Femur (tissue), 1 donor: ENCODE measurements around the gene C1orf105.
"Not testable (repeated sequence)": the region's sequence is repeated elsewhere in the genome, so short reads cannot be mapped to it uniquely, and the experiment has no call there.

Source experiments
- DNase-seq: peaks from one replicate; pipeline ENCODE4 v3.0.0-alpha.2; 2017

C1orf105 gene

GRCh38 chr1:172420385-172420784, at the start of gene C1orf105:
Gene C1orf105 (plus strand): TSS chr1:172420685. CDS start chr1:172420886, 201 bp downstream.
- no peak for DNase-seq

GRCh38 chr1:172371646-172372045, 48.8 kb upstream of the C1orf105 start:
- DNase-seq, result not testable (repeated sequence)

DNA sequence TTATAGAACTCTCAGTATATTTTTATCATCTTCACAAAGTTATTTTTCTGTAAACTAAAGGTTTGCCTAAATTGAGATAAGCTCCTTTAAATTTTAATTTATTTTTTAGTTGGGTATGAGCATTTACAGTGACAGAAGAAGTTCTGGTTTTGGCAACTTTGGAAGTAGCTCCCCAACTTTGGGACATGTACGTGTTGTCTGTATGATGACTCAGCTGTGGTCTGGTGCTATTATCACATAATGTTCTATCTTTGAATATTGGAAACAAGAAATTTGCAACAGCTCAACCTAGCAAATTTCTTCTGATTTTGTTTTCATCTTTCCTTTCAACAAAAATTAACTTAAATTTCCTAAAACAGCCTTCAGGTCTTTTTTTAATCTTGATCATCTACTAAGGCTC, 46.6 kb upstream of the C1orf105 start:
- DNase-seq, result no peak

- DNase-seq, result no peak
Measured at GRCh38 chr1:172375211-172375631, 45.3 kb upstream of the C1orf105 start.

DNA sequence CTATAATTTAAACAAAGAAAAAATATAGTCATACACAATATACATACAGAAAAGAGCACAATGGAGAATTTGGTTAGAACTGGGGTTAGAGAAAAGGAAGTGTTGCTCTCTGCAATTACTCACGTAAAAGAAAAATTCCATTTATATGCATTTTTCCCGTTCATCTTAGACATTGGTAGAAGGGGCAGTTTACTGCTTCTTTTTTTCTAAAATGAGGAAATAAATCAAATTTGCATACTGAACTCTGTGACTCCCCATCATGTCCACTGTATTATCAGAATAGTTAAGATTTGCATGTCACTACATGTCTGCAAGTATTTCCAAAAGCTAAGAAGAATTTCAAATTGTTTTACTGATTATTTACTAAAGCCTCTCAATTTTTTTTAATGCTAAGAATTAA, 44.1 kb upstream of the C1orf105 start:
- DNase-seq, result no peak

DNA sequence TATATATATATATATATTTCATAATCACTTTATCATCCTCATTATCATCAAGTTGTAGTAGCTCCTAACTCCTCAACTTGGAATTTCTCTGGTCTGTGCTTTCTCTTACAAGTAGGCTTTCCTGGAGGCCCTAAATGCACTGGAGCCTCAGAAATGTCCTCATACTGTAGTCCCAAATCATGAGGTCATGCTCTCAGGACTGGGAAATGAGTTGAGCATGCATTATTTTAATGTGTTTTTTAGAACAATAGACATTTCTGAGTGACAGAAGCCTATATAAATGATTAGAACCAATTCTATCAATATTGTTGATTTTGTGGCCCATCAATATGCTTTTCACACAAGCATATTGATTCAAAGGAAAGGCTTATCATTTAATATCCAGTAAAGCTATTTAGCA, 42.9 kb upstream of the C1orf105 start:
- no peak for DNase-seq

DNA sequence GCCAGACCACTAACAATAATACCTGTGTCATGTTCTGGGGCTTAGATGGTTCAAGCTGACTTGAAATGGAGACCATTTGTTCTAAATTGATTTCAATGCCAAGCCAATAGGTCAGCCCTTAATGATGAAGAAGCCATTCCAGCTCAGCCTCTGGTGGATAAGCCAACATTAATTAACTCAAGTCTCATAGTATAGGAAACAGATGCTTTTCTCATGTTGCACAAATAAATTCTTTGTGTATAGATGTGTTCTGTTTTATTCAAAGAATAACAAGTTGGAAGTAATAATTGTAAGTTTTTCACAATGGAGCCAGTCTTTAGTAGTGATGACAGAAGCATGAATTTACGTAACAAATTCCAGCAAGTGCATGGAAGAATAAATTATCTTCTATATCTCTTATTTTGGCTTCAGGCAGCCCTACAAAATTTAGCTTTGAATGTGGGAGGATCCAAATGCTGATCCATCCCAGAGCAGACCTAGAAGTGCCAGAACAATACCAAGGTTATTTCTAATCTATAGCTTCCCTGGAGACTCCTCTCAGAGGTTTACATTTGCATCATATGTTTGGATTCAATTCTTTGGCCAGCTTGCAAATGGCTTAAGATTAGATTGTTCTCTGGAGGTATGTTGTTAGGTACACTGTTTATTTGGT, 42.2 kb upstream of the C1orf105 start:
- no peak for DNase-seq

DNA sequence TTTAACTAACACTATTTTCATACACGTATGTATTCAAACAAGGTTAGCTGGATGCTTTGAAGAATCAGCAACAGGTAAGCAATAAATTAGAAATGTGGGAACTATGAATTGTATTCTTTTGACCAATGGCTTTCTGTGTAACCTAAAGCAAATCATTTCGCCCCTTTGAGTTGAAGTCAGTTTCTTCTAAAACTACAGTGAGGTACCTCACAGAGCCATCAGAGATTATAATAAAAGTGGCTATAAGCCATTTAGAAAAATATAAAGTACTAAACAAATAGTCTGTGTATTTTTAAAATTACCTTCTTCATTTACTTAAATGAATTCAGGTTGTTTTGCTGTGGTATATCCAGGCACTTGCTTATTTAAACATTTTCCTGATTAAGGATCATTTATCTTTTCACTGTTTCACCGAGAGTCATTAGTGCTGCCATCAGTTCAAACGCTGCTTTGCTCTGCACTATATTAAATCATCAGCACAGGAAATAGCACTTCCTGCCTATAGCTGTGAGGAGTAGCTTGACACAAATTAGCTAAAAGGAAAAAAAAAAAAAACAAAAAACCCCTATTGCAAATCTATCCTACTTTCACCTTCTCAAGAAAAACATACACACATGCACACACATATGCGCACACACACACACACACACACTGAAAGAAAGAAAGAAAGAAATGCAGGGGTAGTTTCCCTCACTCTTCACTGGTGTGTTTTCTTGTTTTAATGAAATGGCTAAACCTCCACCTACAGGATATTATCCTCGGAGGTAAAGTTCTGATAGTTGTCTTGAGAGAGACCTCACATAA, 39.8 kb upstream of the C1orf105 start:
- DNase-seq, result no peak

- no peak for DNase-seq
Measured at GRCh38 chr1:172381946-172382345, 38.5 kb upstream of the C1orf105 start.

GRCh38 chr1:172382406-172382805, 38.1 kb upstream of the C1orf105 start:
- DNase-seq, result no peak

GRCh38 chr1:172382990-172383389, 37.5 kb upstream of the C1orf105 start:
- DNase-seq, result no peak

- DNase-seq, result no peak
Measured at GRCh38 chr1:172383536-172383935, 36.9 kb upstream of the C1orf105 start.

DNA sequence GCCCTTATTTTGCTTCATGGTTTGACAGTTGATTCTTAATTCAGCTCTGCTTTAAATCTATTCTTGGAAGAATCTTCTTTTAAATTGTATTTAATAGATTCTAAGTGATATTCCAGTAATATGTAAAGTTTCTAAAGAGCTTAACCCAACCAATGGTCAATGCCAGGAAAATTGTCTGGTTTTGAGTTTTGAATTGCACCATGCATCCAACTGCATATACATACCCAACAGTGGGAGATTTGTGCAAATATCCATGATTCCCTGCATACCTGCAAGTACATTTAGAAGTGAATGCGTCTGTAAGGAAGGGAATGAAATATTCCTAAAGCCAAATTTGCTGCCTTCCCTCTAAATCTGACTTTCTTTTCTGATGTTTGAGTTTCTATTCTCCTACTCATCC, 35.8 kb upstream of the C1orf105 start:
- DNase-seq, result no peak

DNA sequence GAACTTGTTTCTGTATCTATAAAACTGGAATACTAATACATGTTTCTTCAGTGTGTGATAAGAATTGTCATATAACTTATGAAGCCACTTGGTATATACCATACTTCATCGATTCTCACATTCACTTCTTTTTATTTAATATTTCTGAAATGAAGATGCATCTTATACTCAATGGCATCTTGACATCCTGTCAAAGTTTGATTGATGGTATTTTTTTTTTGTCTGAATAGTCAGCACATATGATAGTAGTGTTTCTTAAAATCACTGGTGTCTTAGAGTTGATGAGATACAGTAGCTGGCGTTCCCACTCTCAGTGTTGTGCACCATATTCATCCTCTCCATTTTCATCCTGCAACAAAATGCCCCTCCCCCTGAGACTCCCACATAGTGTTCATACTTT, 34.4 kb upstream of the C1orf105 start:
- no peak for DNase-seq

- DNase-seq, result no peak
Measured at GRCh38 chr1:172388490-172388889, 32.0 kb upstream of the C1orf105 start.

DNA sequence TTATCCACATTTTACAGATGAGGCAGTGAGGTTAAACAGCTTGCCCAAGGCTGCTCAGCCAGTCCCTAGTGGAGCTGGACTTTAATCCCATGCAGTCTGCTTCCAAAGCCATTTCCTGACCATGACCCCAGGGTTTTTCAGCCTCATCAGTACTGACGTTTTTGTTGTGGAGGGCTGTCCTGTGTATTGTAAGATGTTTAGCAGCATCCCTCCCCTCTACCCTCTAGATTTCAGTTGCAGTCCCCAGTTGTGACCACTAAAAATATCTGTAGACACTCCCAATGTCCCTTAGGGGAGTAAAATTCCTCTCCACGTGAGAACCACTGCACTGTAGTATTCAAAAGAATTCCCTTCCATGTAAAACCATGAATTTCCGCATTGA, 30.2 kb upstream of the C1orf105 start:
- DNase-seq, result no peak

DNA sequence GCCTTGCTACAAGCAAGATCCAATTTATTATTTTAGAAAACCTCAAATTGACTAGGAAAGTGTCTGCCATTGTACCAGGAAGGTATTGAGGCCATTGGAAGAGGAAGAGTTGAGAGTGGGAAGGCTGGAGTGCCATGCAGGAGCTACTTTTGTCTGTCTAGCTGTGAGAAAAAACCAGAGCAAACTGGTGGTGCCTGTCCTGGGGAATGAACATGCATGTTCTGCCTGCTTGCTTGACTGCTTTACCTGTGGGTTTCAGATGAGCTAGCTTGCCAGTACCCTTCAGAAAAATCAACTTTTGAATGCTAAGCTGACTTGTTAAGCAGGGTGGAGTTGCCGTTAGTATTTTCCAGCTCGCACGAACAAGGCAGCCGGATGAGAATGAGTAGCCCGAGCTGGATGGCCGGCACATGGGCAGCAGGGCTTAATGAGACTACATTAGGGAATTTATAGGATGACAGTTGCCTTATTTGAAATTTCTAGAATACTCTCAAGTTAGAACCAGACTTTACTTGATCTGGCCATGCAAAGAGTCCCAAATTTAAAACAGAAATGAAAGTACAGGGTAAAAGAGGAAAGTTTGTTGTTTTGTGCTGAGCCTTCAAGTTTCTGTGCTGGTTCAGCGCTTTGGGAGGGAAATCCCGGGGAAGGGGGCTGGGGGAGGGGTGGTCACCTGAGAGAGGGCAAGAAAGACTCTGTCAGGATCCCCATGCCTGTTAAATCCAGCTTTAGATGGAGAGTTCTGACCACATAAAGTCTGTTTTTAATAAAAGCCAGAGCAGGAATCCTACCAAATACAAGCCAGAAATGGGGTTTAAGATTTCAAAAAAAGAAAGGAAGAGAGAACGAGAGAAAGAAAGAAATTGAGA, 29.6 kb upstream of the C1orf105 start:
- no peak for DNase-seq

- DNase-seq, result no peak
Measured at GRCh38 chr1:172391976-172392375, 28.5 kb upstream of the C1orf105 start.

DNA sequence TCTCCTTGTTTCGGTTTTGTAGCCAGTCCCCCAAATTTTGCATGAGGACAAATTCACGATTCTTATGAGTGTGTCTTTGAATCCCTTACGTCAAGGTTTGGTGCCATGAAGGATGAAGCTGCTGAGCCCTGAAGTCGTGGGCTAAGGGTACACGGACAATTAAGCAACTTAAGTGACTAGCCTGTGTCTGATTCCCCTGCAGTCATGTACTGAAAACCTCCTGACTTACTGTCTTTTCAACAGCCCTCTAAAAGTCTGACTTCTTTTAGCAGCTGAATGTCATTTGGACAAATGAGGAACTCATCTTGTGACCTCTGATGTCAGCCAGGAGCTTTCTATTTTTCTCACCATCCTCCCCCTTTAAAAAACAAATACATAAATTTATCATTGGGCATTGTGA, 27.1 kb upstream of the C1orf105 start:
- no peak for DNase-seq

DNA sequence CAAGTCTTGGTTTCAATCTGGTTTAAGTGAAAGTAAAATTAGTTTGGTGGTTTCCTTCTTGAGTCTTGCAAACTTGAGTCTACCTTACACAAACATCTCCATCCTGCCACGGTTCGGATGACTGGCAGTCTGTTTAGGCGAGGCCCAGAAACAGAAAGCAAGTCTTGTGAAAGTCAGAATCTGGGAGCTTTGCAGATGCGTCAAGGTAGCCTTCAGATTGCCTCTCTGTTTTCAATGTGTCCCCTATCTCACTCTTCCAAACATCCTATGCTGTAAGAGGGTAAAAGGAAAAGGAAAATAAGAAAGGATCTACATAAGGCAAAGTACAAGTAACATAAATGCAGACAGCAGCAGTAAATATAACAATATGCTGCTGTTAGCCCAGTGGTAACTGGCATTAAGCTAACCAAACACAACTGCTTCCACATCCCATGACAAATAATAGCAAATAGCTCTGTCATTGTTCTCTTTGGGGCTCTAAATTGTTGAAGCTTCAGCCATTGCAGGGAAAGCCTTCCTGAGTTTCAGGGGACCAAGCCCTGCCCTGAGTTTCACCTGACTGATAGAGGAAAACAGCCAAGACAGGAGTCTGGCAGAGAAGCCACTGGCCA, 26.2 kb upstream of the C1orf105 start:
- DNase-seq, result no peak

GRCh38 chr1:172394811-172395210, 25.7 kb upstream of the C1orf105 start:
- no peak for DNase-seq

DNA sequence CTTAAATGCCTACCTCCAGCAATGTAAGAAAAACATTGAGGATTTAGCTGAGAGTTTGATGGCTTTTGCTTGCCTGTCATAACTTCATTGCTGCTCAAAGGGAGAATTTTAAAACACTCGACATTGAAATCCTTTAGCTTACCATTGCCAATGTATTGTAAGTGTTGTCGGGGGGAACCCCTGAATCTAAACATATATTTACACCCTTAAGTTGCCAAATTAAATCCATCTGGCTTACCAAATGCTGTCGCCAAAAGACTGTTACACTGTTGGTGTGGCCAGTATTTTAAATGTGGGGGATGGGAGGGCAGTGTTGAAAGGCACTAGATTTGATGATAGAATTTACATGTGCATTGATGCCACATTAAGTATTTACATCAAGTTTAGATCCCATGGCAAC, 24.9 kb upstream of the C1orf105 start:
- no peak for DNase-seq

- no peak for DNase-seq
Measured at GRCh38 chr1:172397221-172397620, 23.3 kb upstream of the C1orf105 start.
